NT2/D1 (cell line): ENCODE results near the gene NFIA.

Experiments used
- DNase-seq: peaks from one replicate; pipeline ENCODE4 v3.0.0-alpha.2; 2011; ENCODE audit warnings: low read depth, low spot score
- H3K27me3 ChIP-seq: 2 replicates; pipeline ENCODE4 v1.6.0; 2011; ENCODE audit warnings: mild to moderate bottlenecking; ENCODE audit not compliant: insufficient read length, insufficient read depth
- H3K36me3 ChIP-seq: 2 replicates; pipeline ENCODE4 v1.6.1; 2011; ENCODE audit warnings: mild to moderate bottlenecking, low read length, mixed read lengths; ENCODE audit not compliant: insufficient read depth, insufficient read length
- H3K4me1 ChIP-seq: 2 replicates; pipeline ENCODE4 v1.5.1; 2011; ENCODE audit not compliant: insufficient read depth, insufficient read length
- H3K4me3 ChIP-seq: 2 replicates; pipeline ENCODE4 v1.5.1; 2011; ENCODE audit warnings: low read depth; ENCODE audit not compliant: insufficient read length
- H3K9ac ChIP-seq: 2 replicates; pipeline ENCODE4 v1.6.0; 2011; ENCODE audit warnings: low read depth; ENCODE audit not compliant: insufficient read length
- H3K9me3 ChIP-seq: 2 replicates; pipeline ENCODE4 v1.5.1; 2011; ENCODE audit warnings: mild to moderate bottlenecking, low read length; ENCODE audit not compliant: insufficient read depth
- SUZ12 ChIP-seq: IDR thresholded peaks from 2 replicates; pipeline ENCODE4 v1.6.1; 2011; ENCODE audit not compliant: insufficient read length, insufficient read depth; ENCODE audit errors: extremely low read depth
- YY1 ChIP-seq: IDR thresholded peaks from 2 replicates; pipeline ENCODE4 v1.6.1; 2011; ENCODE audit not compliant: insufficient read length, insufficient read depth
- ZNF274 ChIP-seq: IDR thresholded peaks from 2 replicates; pipeline ENCODE4 v1.6.1; 2011; ENCODE audit warnings: mild to moderate bottlenecking, low read depth, low read length

NFIA gene

DNA sequence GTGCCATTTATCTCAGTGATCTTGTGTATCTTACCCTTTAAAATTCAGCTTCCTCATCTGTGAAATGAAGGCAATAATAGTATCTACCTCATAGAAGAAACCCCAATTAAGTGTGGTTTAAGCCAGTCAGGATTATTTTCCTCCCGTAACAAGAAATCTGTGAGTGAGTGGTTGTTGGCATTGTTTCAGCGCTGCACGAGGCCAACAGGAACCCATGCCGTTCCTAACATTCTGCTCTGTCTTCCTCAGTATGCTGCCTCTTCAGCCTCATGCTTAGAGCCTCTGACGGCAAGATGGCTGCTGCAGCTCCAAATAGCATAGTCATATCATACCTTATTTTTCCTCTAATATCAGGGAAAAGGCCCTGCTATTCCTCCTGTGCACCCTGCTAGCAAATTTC lies 352.9 kb downstream of the NFIA start:
- H3K4me1 ChIP-seq: peaks cover 2% of the 10 kb centered on the region
- no peak overlapping the region for H3K4me3 ChIP-seq
- no peaks in the 10 kb centered on the region for H3K36me3 ChIP-seq
- H3K27me3 ChIP-seq: no peaks in the 10 kb centered on the region
- H3K9me3 ChIP-seq: peaks cover 9% of the 10 kb centered on the region; the same call in 1 of the 2 replicates
- DNase-seq: no peak
- no peak for TF ChIP-seq YY1
- H3K9ac ChIP-seq: no peak overlapping the region

DNA sequence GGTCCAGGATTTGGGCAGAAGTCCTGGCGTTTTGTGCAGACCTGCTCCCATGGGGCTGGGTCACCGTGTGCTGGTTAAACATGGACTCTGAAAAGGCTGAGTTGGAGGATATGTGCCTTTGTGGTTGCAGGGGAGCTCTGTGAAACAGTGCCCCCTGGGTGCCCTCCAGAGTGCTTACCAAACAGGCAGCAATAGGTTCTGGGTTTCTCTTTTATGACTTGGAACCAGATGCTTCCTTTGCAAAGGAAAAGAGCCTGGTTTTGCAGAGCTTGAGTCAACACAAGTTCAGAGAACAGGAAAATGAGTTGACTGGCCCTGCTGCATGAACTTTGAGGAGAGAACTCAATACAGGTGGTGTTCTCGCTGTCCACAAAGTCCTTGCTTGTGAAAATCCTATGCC lies 353.7 kb downstream of the NFIA start:
- peaks cover 9% of the 10 kb centered on the region; the same call in 1 of the 2 replicates for H3K9me3 ChIP-seq
- no peak overlapping the region for H3K9ac ChIP-seq
- no peak overlapping the region for H3K4me3 ChIP-seq
- DNase-seq: no peak
- TF ChIP-seq ZNF274 (no peak), SUZ12 (no peak), YY1 (no peak)
- H3K36me3 ChIP-seq: no peaks in the 10 kb centered on the region
- H3K27me3 ChIP-seq: no peaks in the 10 kb centered on the region
- peaks cover 2% of the 10 kb centered on the region for H3K4me1 ChIP-seq

DNA sequence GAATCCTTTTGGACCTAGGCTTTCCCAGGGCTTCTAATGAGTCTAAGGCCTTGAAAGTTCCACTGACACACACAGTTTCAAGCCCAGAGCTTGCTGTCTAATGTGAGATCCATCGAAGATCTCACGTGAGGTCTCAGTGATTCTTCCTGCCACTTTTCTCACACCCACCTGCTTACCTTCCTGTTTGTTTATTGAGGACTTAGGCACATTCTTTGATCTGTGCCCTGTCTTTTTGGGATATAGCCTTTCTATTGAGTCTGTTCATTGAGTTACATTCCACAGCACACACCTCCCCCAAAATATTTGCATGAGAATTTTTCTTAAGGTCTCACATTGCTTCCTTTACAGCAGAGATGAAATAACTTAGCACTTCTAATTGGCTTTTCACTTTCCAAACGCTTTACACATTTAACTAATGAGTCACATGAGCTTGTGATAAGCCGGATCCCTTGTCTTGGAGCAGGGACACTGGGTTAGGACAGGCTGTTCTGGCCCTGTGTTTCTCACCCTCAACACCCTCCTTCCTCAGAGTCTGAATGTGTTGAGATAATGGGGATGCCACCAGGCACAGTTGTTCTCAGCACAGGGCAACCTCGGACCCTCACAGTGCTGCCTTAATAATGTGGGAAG lies 354.2 kb downstream of the NFIA start:
- Histone ChIP-seq H3K27me3 (no peaks in the 10 kb centered on the region), H3K4me1 (peaks cover 2% of the 10 kb centered on the region), H3K9ac (no peak overlapping the region), H3K36me3 (no peaks in the 10 kb centered on the region), H3K4me3 (no peak overlapping the region), H3K9me3 (peaks cover 9% of the 10 kb centered on the region; the same call in 1 of the 2 replicates)
- no peak for TF ChIP-seq YY1
- TF ChIP-seq ZNF274: no peak
- no peak for TF ChIP-seq SUZ12
- peak; percentile 22 for DNase-seq

DNA sequence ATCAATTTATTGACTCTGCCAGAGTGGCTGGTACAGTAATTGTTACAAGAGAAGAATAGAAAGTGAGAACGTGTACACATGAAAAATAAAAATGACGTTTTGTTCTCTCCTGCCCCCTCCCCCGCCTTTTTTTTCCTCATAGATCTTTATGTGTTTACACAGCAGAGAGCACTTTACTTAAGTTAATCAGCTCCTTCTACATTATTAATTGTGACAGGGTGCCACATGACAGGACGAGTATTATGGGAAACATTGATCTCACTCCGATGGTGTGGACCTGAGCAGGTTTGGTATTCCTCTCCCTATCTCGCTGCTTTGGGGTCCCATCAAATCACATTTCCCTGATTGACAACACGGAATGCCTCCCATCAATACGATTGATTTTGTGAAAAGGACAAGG lies 356.9 kb downstream of the NFIA start:
- peaks cover 9% of the 10 kb centered on the region; the same call in 1 of the 2 replicates for H3K9me3 ChIP-seq
- H3K4me1 ChIP-seq: peaks cover 2% of the 10 kb centered on the region
- no peak overlapping the region for H3K4me3 ChIP-seq
- no peaks in the 10 kb centered on the region for H3K27me3 ChIP-seq
- TF ChIP-seq YY1: no peak
- TF ChIP-seq SUZ12: no peak
- no peak for TF ChIP-seq ZNF274
- H3K9ac ChIP-seq: no peak overlapping the region
- DNase-seq: no peak
- H3K36me3 ChIP-seq: no peaks in the 10 kb centered on the region

DNA sequence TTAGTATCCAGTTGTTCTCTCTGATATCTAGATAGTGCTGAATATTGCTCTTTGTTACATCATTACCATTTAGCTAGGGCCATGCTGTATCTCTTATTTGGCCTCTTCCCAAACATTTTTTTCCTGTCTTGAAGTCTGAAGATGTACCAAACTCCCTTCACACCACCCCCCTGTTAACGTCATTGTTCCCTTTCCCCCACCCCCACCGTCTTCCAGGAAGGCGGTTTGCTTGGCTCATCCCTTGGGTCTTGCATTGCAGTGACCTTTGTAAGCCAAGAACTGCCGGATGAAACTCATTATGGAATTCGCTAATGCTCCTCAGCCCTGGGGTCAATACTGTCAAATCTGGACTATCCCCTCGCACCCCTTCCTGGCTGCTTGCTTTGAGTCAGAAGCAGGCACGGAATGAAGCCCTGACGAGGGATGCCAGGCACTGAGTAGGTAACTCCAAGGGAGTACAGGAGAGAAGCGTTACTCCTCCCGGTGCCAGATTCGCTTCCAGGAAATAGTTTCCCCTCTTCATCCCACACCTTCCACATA lies 359.4 kb downstream of the NFIA start:
- Histone ChIP-seq H3K27me3 (no peaks in the 10 kb centered on the region), H3K36me3 (no peaks in the 10 kb centered on the region), H3K4me1 (peaks cover 2% of the 10 kb centered on the region), H3K9me3 (no peaks in the 10 kb centered on the region), H3K4me3 (no peak overlapping the region), H3K9ac (no peak overlapping the region)
- no peak for DNase-seq
- TF ChIP-seq YY1 (no peak), ZNF274 (no peak), SUZ12 (no peak)

DNA sequence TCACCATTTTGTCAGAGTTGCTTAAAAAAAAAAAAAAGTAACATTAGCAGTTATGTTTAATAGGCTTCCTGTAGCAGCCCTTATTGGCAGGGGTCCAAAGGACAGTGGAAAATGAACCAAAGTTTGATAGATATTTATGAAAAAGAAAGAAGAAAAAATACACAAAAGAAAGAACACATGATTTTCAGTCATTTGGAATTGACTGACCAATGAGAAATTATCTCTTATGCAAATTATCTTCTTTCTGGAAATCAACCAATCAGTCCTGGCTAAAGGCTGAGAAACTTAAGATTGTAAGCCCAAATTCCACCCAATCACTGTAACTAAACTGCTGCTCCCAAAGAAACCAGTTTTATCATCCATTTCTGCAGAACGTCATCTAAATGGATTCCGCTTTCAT lies 360.2 kb downstream of the NFIA start:
- Histone ChIP-seq H3K4me3 (no peak overlapping the region), H3K27me3 (no peaks in the 10 kb centered on the region), H3K4me1 (no peaks in the 10 kb centered on the region), H3K9ac (no peak overlapping the region), H3K9me3 (no peaks in the 10 kb centered on the region), H3K36me3 (no peaks in the 10 kb centered on the region)
- no peak for DNase-seq
- no peak for TF ChIP-seq ZNF274
- no peak for TF ChIP-seq YY1
- no peak for TF ChIP-seq SUZ12

DNA sequence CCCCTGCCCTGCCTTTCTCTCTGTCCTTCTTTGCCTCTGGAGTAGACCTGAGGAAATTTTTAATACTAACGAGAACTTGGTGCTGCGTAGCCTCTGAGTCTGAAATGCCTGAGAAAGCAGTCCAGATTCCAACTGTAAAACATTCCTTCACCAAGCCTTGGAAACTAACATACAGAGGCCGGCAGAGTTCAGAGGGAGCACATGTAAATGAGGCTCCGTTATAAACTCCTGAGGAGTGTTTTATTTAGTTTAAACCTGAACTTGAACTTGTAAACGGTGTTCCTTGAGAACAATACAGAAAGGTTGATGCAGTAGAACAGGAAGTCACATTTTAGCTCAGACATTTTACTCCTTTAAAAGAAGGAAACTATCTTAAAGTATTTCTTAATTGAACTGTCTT lies 361.9 kb downstream of the NFIA start:
- Histone ChIP-seq H3K9ac (no peak overlapping the region), H3K36me3 (no peaks in the 10 kb centered on the region), H3K4me1 (no peaks in the 10 kb centered on the region), H3K9me3 (no peaks in the 10 kb centered on the region), H3K4me3 (no peak overlapping the region), H3K27me3 (no peaks in the 10 kb centered on the region)
- TF ChIP-seq ZNF274 (no peak), YY1 (no peak), SUZ12 (no peak)
- DNase-seq: no peak

DNA sequence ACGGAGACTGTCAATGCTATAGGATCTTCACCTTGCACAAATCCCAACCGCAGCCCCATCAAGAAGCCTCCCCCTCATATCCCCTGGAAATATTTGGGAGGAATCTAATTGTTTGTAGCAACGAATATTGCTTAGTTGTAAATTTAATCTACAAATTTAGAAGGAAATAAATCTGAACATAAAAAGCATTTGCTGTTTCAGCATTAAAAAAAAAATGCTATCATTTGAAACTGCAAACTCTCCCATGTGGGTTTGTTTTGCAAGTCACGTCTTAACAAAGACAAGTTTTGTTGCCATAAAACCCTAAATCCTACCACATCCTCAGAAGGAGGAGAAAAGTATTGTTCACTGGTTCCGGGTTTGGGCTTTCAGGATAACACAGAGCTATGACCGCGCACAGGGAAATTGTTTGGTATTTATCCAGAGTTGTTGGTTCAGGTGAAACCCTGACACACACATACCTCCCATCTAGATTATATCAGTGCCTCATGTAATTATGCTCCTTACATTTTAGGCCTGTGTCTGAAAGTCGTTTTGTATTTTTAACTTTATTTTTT lies 363.0 kb downstream of the NFIA start:
- H3K36me3 ChIP-seq: no peaks in the 10 kb centered on the region
- no peak overlapping the region for H3K4me3 ChIP-seq
- no peaks in the 10 kb centered on the region for H3K9me3 ChIP-seq
- H3K27me3 ChIP-seq: peaks cover 2% of the 10 kb centered on the region
- TF ChIP-seq SUZ12 (no peak), YY1 (no peak), ZNF274 (no peak)
- H3K4me1 ChIP-seq: no peaks in the 10 kb centered on the region
- H3K9ac ChIP-seq: no peak overlapping the region
- no peak for DNase-seq
